Measurements from ENCODE around the gene ZNF511. TPM values are rescaled to one million over a fixed set of nuclear protein-coding genes. Genes with fewer than 3 reads are reported as not detected.

ZNF511 gene
- total RNA-seq, 4 donors from 2014 or later, result 23.1 to 45.5 (median 30.0) TPM

- Histone ChIP-seq H3K4me1 (peaks cover 5 to 13% of the 10 kb centered on the region in 2 donors), H3K4me3 (no peak overlapping the region), H3K27ac (peak overlapping the region in 1 of 2 donors; percentile 97), H3K27me3 (no peaks in the 10 kb centered on the region), H3K9me3 (no peaks in the 10 kb centered on the region), H3K36me3 (no peaks in the 10 kb centered on the region)
- intact Hi-C loops (cut with DNase I; ENCODE audit: low total_unique reads), result no loop called here
- TF ChIP-seq, protein P1, sequence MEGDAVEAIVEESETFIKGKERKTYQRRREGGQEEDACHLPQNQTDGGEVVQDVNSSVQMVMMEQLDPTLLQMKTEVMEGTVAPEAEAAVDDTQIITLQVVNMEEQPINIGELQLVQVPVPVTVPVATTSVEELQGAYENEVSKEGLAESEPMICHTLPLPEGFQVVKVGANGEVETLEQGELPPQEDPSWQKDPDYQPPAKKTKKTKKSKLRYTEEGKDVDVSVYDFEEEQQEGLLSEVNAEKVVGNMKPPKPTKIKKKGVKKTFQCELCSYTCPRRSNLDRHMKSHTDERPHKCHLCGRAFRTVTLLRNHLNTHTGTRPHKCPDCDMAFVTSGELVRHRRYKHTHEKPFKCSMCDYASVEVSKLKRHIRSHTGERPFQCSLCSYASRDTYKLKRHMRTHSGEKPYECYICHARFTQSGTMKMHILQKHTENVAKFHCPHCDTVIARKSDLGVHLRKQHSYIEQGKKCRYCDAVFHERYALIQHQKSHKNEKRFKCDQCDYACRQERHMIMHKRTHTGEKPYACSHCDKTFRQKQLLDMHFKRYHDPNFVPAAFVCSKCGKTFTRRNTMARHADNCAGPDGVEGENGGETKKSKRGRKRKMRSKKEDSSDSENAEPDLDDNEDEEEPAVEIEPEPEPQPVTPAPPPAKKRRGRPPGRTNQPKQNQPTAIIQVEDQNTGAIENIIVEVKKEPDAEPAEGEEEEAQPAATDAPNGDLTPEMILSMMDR (IDR thresholded peaks at IDR 0.05), result no peak
- TF ChIP-seq POLR2A (IDR thresholded peaks at IDR 0.05), result no peak
- peak; percentile 49 to 51 for DNase-seq
These were observed 1.1 kb downstream of the ZNF511 start for GRCh38 chr10:133309720-133310398.

GRCh38 chr10:133310399-133310755 is 1.7 kb downstream of the ZNF511 start:
- intact Hi-C loops (cut with DNase I; ENCODE audit: low total_unique reads), result no loop called here
- H3K4me3 ChIP-seq, result no peak overlapping the region

DNA sequence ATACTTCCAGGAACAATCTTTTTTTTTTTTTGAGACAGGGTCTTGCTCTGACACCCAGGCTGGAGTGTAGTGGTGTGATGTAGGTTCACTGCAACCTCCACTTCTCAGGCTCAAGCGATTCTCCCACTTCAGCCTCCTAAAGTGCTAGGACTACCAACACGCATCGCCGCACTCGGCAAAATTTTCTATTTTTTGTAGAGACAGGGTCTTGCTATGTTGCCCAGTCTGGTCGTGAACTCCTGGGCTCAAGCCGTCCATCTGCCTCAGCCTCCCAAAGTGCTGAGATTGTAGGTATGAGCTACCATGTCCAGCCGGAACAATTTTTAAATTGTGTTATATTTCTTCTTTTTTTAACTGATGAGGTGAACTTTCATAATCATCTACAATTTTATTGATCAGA is 2.1 kb downstream of the ZNF511 start:
- no peaks in the 10 kb centered on the region for H3K9me3 ChIP-seq
- H3K4me3 ChIP-seq, result no peak overlapping the region
- peaks cover 5 to 13% of the 10 kb centered on the region in 2 donors for H3K4me1 ChIP-seq
- no peaks in the 10 kb centered on the region for H3K36me3 ChIP-seq
- intact Hi-C loops (cut with DNase I; ENCODE audit: low total_unique reads), result no loop called here
- no peak overlapping the region for H3K27ac ChIP-seq
- TF ChIP-seq, protein P1 (IDR thresholded peaks at IDR 0.05), result no peak
- no peak for TF ChIP-seq POLR2A (IDR thresholded peaks at IDR 0.05)
- no peak for DNase-seq
- H3K27me3 ChIP-seq, result no peaks in the 10 kb centered on the region

More at GRCh38 chr10:133310399-133310755, 1.7 kb downstream of the ZNF511 start:
- no peak for DNase-seq
- H3K27ac ChIP-seq, result no peak overlapping the region
- TF ChIP-seq, protein P1 (IDR thresholded peaks at IDR 0.05), result no peak
- no peak for TF ChIP-seq POLR2A (IDR thresholded peaks at IDR 0.05)
- H3K4me1 ChIP-seq, result peaks cover 5 to 13% of the 10 kb centered on the region in 2 donors
- H3K9me3 ChIP-seq, result no peaks in the 10 kb centered on the region
- no peaks in the 10 kb centered on the region for H3K27me3 ChIP-seq
- H3K36me3 ChIP-seq, result no peaks in the 10 kb centered on the region

GRCh38 chr10:133311570-133311969 is 2.9 kb downstream of the ZNF511 start:
- H3K27me3 ChIP-seq, result no peaks in the 10 kb centered on the region
- no peak for TF ChIP-seq POLR2A (IDR thresholded peaks at IDR 0.05)
- TF ChIP-seq, protein P1 (IDR thresholded peaks at IDR 0.05), result no peak

DNA sequence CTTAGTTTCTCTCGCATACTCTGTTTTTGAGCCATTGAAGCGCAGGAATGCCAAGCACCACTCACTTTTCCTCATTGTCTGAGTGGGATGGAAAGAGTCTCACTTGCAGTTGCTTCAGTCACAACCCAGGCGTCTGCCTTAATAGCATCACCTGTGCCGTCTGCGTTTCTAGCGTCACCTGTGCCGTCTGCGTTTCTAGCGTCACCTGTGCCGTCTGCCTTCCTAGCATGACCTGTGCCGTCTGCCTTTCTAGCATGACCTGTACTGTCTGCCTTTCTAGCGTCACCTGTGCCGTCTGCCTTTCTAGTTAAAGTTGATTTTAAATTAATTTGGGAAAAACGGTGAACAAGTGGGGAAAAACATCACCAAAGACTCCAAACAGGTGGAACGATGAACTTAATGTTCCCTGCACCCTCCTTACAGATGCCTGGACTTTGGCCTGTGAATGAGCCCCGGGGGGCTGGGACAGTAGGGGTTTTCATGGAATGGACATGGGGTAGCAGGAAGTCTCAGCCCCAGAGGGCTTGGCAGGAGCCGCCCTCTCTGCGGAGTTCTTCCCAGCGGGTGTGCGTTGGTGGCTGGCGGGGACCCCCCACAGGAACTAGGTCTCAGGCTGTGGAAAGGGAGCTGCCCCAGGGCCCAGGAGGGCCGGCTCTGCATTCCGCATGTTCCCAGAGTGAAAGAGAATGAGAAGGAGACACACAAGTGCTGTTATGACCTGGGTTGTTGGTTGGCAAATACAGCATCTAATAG is 3.5 kb downstream of the ZNF511 start:
- no peak for TF ChIP-seq POLR2A (IDR thresholded peaks at IDR 0.05)
- TF ChIP-seq, protein P1 (IDR thresholded peaks at IDR 0.05), result no peak
- DNase-seq, result no peak
- H3K9me3 ChIP-seq, result no peaks in the 10 kb centered on the region
- no peaks in the 10 kb centered on the region for H3K36me3 ChIP-seq
- no peak overlapping the region for H3K4me3 ChIP-seq
- H3K4me1 ChIP-seq, result peaks cover 2 to 8% of the 10 kb centered on the region in 2 donors
- intact Hi-C loops (cut with DNase I; ENCODE audit: low total_unique reads), result no loop called here
- no peaks in the 10 kb centered on the region for H3K27me3 ChIP-seq
- no peak overlapping the region for H3K27ac ChIP-seq

More at GRCh38 chr10:133311570-133311969, 2.9 kb downstream of the ZNF511 start:
- no peaks in the 10 kb centered on the region for H3K9me3 ChIP-seq
- DNase-seq, result no peak
- H3K4me3 ChIP-seq, result no peak overlapping the region
- peaks cover 5 to 13% of the 10 kb centered on the region in 2 donors for H3K4me1 ChIP-seq
- intact Hi-C loops (cut with DNase I; ENCODE audit: low total_unique reads), result no loop called here
- no peaks in the 10 kb centered on the region for H3K36me3 ChIP-seq
- no peak overlapping the region for H3K27ac ChIP-seq

Measured in uterus (tissue), 4 donors.